Transverse colon (tissue), 3 donors: ENCODE measurements around the gene CYSTM1.

Experiments
- POLR2A ChIP-seq: fragments of 450-650 bp; IDR thresholded peaks from one replicate; pipeline ENCODE4 v1.6.1; 2016; ENCODE audit warnings: antibody characterized with exemption, mild to moderate bottlenecking, moderate library complexity
- TF ChIP-seq, protein P1 (sequence below), 5 experiments: fragments of 200-600 bp in 3 of 5; fragments of 450-650 bp in 2 of 5; sonication (generic) in 3 of 5; IDR thresholded peaks; 1 replicate in 2 of 5; 2 replicates in 3 of 5; pipeline ENCODE4 v1.5.1; 2016 to 2017; ENCODE audit warnings: antibody characterized with exemption in 5 of 5, inconsistent platforms in 3 of 5, mild to moderate bottlenecking in 2 of 5, moderate library complexity in 1 of 5

DNA sequence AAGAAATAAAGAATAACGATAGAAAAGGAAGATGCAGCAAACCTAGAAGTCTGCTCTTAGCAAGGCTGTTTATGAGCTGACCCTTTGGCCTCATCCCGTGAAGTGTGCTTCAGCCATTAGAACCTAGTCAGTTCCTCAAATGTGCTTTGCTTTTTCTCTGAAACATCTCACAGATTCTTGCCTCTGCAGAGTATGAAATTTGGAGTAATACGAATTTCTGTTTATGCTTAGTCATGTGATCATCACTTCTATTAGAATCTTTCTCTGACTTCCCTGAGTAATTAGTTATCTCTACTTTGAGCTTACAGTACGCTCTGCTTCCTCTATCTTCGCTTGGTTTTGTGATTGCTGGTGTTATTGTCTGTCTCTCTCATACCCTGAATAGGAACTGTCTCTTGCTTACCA, 11.3 kb downstream of the CYSTM1 start:
- TF ChIP-seq, protein P1, sequence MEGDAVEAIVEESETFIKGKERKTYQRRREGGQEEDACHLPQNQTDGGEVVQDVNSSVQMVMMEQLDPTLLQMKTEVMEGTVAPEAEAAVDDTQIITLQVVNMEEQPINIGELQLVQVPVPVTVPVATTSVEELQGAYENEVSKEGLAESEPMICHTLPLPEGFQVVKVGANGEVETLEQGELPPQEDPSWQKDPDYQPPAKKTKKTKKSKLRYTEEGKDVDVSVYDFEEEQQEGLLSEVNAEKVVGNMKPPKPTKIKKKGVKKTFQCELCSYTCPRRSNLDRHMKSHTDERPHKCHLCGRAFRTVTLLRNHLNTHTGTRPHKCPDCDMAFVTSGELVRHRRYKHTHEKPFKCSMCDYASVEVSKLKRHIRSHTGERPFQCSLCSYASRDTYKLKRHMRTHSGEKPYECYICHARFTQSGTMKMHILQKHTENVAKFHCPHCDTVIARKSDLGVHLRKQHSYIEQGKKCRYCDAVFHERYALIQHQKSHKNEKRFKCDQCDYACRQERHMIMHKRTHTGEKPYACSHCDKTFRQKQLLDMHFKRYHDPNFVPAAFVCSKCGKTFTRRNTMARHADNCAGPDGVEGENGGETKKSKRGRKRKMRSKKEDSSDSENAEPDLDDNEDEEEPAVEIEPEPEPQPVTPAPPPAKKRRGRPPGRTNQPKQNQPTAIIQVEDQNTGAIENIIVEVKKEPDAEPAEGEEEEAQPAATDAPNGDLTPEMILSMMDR (IDR thresholded peaks at IDR 0.05) = no peak
- TF ChIP-seq POLR2A = no peak
